ENCODE data around the gene PCSK5.
"Not testable (repeated sequence)": the region's sequence is repeated elsewhere in the genome, so short reads cannot be mapped to it uniquely, and the experiment has no call there.

Gene PCSK5

GRCh38 chr9:75890472-75891276 is at the start of gene PCSK5:
Gene PCSK5, plus strand, starts transcription at chr9:75890673. Its CDS starts 509 bp downstream, at chr9:75891182.
- DNase-seq (ENCODE audit: insufficient read length, low spot score) (peak; percentile 73), FAIRE-seq (peak; percentile 70)

GRCh38 chr9:75844321-75844720 is 46.2 kb upstream of the PCSK5 start:
- no peak for FAIRE-seq

GRCh38 chr9:75845806-75846205 is 44.7 kb upstream of the PCSK5 start:
- no peak for DNase-seq (ENCODE audit: insufficient read length, low spot score)

More at GRCh38 chr9:75844321-75844720, 46.2 kb upstream of the PCSK5 start:
- DNase-seq (ENCODE audit: insufficient read length, low spot score), result no peak

GRCh38 chr9:75847085-75847484 is 43.4 kb upstream of the PCSK5 start:
- DNase-seq (ENCODE audit: insufficient read length, low spot score), result no peak
- FAIRE-seq, result no peak

More at GRCh38 chr9:75845806-75846205, 44.7 kb upstream of the PCSK5 start:
- FAIRE-seq, result no peak

GRCh38 chr9:75850459-75851200 is 39.8 kb upstream of the PCSK5 start:
- DNase-seq (ENCODE audit: insufficient read length, low spot score), result no peak
- FAIRE-seq, result no peak

- FAIRE-seq, result no peak
- no peak for DNase-seq (ENCODE audit: insufficient read length, low spot score)
These were observed 38.6 kb upstream of the PCSK5 start for GRCh38 chr9:75851917-75852316.

- FAIRE-seq (no peak), DNase-seq (ENCODE audit: insufficient read length, low spot score) (no peak)
These were observed 37.7 kb upstream of the PCSK5 start for GRCh38 chr9:75852746-75853145.

- FAIRE-seq (no peak), DNase-seq (ENCODE audit: insufficient read length, low spot score) (no peak)
These were observed 35.0 kb upstream of the PCSK5 start for GRCh38 chr9:75855509-75855908.

GRCh38 chr9:75858497-75859092 is 31.9 kb upstream of the PCSK5 start:
- FAIRE-seq, result no peak
- no peak for DNase-seq (ENCODE audit: insufficient read length, low spot score)

GRCh38 chr9:75864266-75864665 is 26.2 kb upstream of the PCSK5 start:
- FAIRE-seq (no peak), DNase-seq (ENCODE audit: insufficient read length, low spot score) (no peak)

- DNase-seq (ENCODE audit: insufficient read length, low spot score), result no peak
- no peak for FAIRE-seq
These were observed 24.1 kb upstream of the PCSK5 start for GRCh38 chr9:75866273-75866871.

GRCh38 chr9:75868526-75868925 is 21.9 kb upstream of the PCSK5 start:
- DNase-seq (ENCODE audit: insufficient read length, low spot score); FAIRE-seq: not testable (repeated sequence)

- FAIRE-seq (no peak), DNase-seq (ENCODE audit: insufficient read length, low spot score) (no peak)
These were observed 21.2 kb upstream of the PCSK5 start for GRCh38 chr9:75869236-75869635.

- DNase-seq (ENCODE audit: insufficient read length, low spot score) (no peak), FAIRE-seq (no peak)
These were observed 20.0 kb upstream of the PCSK5 start for GRCh38 chr9:75870450-75870849.

- FAIRE-seq, result no peak
- DNase-seq (ENCODE audit: insufficient read length, low spot score), result no peak
These were observed 18.8 kb upstream of the PCSK5 start for GRCh38 chr9:75871624-75872023.

GRCh38 chr9:75873712-75874111 is 16.8 kb upstream of the PCSK5 start:
- DNase-seq (ENCODE audit: insufficient read length, low spot score) (no peak), FAIRE-seq (no peak)

- DNase-seq (ENCODE audit: insufficient read length, low spot score), result no peak
- FAIRE-seq, result no peak
These were observed 13.4 kb upstream of the PCSK5 start for GRCh38 chr9:75876999-75877640.

GRCh38 chr9:75878488-75878860 is 12.0 kb upstream of the PCSK5 start:
- no peak for FAIRE-seq
- DNase-seq (ENCODE audit: insufficient read length, low spot score), result no peak

GRCh38 chr9:75880618-75881017 is 9.9 kb upstream of the PCSK5 start:
- DNase-seq (ENCODE audit: insufficient read length, low spot score) (no peak), FAIRE-seq (no peak)

- FAIRE-seq (no peak), DNase-seq (ENCODE audit: insufficient read length, low spot score) (no peak)
These were observed 8.7 kb upstream of the PCSK5 start for GRCh38 chr9:75881761-75882160.

- no peak for FAIRE-seq
- no peak for DNase-seq (ENCODE audit: insufficient read length, low spot score)
These were observed 4.8 kb upstream of the PCSK5 start for GRCh38 chr9:75885652-75886051.
